ENCODE measurements around the gene PEX3. TPM values are rescaled to one million over a fixed set of nuclear protein-coding genes. Genes with fewer than 3 reads are reported as not detected.

The PEX3 gene
- total and polyA plus RNA-seq, 10 donors, result 9.0 to 21.2 (median 14.4) TPM

DNA sequence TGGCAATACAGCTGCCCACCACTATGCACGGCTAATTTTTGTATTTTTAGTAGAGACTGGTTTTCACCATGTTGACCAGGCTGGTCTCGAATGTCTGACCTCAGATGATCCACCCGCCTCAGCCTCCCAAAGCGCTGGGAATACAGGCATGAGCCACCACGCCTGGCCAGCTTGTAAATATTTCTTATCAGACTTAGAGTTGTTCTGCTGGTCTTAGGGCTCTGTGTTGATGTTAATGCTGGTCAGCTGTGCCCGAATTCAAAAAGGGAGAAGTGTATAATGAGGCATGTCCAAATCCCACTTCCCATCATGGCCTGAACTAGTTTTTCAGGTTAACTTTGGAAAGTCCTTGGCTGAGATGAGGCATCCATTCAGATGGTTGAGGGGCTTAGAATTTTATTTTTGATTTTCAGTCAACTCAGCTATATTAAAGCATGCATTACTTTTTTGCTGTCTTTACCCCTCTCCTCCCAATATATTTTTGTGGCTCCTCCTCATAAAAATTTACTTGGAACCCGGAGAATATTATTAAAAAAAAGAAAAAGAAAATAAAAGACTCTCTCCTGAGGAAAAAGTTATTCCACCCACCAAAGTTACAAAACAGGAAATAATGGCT, 47.8 kb upstream of the PEX3 start:
- Histone ChIP-seq H3K36me3 (no peaks in the 10 kb centered on the region), H3K27ac (no peak overlapping the region), H3K27me3 (replicated peaks in 1 of 7) (no peaks in the 10 kb centered on the region), H3K9me3 (no peaks in the 10 kb centered on the region), H3K4me1 (peaks cover 5 to 18% (median 12%) of the 10 kb centered on the region in 6 donors), H3K4me3 (no peak overlapping the region)
- intact Hi-C loops (cut with DNase I; ENCODE audit: low total_unique reads), result no loop called here
- no peak for DNase-seq
- TF ChIP-seq POLR2A (IDR thresholded peaks at IDR 0.05) (no peak), POLR2AphosphoS5 (IDR thresholded peaks at IDR 0.05) (no peak)
- TF ChIP-seq, protein P1, sequence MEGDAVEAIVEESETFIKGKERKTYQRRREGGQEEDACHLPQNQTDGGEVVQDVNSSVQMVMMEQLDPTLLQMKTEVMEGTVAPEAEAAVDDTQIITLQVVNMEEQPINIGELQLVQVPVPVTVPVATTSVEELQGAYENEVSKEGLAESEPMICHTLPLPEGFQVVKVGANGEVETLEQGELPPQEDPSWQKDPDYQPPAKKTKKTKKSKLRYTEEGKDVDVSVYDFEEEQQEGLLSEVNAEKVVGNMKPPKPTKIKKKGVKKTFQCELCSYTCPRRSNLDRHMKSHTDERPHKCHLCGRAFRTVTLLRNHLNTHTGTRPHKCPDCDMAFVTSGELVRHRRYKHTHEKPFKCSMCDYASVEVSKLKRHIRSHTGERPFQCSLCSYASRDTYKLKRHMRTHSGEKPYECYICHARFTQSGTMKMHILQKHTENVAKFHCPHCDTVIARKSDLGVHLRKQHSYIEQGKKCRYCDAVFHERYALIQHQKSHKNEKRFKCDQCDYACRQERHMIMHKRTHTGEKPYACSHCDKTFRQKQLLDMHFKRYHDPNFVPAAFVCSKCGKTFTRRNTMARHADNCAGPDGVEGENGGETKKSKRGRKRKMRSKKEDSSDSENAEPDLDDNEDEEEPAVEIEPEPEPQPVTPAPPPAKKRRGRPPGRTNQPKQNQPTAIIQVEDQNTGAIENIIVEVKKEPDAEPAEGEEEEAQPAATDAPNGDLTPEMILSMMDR (IDR thresholded peaks at IDR 0.05 in 8 of 11, conservative IDR thresholded peaks at IDR 0.05 in 3 of 11), result no peak
- 93 to 96% (median 95%) methylated on average over 7 of the region's 7 CpGs for WGBS, 5 donors

DNA sequence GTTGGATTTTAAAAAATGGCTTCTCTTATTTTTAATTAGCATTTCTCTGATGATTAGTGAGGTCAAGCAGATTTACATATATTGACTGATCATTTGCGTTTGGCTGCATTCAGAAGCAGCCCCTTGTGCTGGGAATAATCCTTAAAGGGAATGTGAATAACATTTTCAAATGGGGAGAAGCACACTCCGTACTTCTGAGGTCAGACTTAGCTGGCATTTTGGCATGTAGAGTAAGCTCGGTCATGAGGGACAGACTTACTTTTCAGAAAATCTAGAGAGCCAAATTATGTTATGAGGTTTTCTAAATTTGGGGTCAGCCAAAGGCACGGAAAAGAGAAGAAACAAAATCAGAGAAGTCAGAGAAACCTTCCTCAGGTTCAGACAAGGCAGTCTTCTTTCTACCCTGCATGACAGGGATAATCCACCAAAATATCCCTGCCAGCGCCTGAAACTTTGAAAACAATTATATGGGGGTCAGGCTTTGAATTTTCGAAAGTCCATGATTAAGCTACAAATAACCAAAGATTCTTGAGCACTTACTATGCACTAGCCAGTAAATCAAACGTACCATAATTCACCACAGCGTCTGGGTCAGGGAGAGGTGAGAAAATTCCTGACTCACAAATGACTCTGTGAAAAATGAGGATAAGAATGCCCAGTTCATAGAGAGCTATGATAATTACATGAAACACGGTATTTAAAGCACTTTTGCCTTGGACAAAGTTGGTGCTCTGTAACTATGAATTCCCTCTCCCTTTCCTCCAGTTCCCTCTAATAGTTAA, 45.0 kb upstream of the PEX3 start:
- Histone ChIP-seq H3K9me3 (peaks cover 0 to 6% (median 0%) of the 10 kb centered on the region in 8 donors), H3K27me3 (replicated peaks in 1 of 7) (no peaks in the 10 kb centered on the region), H3K4me1 (peaks cover 3 to 10% (median 7%) of the 10 kb centered on the region in 6 donors), H3K4me3 (no peak overlapping the region), H3K36me3 (no peaks in the 10 kb centered on the region), H3K27ac (no peak overlapping the region)
- DNase-seq, result no peak
- 83 to 92% (median 88%) methylated on average over 9 of the region's 9 CpGs for WGBS, 5 donors
- TF ChIP-seq, protein P1 (IDR thresholded peaks at IDR 0.05 in 8 of 11, conservative IDR thresholded peaks at IDR 0.05 in 3 of 11), result no peak
- TF ChIP-seq POLR2AphosphoS5 (IDR thresholded peaks at IDR 0.05) (no peak), POLR2A (IDR thresholded peaks at IDR 0.05) (no peak)
- intact Hi-C loops (cut with DNase I; ENCODE audit: low total_unique reads), result no loop called here

DNA sequence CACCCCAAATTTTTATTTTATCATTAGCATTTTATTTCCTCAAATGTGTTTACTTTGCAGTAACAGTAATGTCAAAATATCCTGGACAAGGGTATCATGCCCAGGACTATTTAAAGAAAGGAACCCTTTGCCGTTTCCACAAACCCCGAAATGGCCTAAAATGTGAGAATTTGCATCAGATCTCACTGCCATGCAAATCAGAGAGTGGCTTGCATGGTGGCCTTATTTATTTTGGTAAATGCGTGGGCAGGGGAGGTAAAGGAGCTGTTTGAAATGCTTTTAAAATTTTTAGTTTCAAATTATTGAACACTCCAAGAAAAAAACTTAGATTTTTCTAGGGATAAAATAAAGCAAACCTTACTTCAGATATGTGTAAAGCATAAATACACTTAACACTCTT, 43.9 kb upstream of the PEX3 start:
- H3K4me3 ChIP-seq, result no peak overlapping the region
- intact Hi-C loops (cut with DNase I; ENCODE audit: low total_unique reads), result no loop called here
- no peak for DNase-seq
- TF ChIP-seq, protein P1 (IDR thresholded peaks at IDR 0.05 in 8 of 11, conservative IDR thresholded peaks at IDR 0.05 in 3 of 11), result no peak
- no peaks in the 10 kb centered on the region for H3K36me3 ChIP-seq
- no peaks in the 10 kb centered on the region for H3K27me3 ChIP-seq (replicated peaks in 1 of 7)
- peaks cover 0 to 6% (median 0%) of the 10 kb centered on the region in 8 donors for H3K9me3 ChIP-seq
- WGBS, 5 donors, result 72 to 90% (median 82%) methylated on average over 3 of the region's 3 CpGs
- no peaks in the 10 kb centered on the region for H3K4me1 ChIP-seq
- no peak overlapping the region for H3K27ac ChIP-seq

DNA sequence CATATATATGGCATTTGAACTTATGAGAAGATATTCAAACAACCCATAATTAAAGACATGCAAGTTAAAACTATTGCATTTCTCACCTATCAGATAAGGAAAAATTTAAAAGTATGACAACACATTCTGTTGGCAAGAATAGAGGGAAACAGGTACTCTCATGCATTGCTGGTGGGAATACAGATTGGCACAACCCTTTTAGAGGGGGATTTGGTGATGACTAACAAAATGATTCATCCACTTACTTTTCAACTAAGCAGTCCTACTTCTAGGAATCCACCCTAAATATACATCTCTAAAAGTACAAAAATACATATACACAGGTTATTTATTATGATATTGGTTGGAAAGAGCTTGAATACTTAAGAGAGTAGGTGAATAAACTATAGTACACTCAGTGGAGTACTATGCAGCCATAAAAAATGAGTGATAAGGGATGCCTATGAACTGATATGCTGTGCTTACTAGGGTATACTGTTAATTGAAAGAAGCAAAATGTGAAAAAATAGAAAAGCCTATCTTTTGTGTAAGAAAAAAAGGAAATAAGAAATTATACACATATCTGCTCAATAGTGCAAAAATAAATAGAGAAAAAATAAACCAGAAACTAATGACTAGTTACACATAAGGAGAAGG, 42.3 kb upstream of the PEX3 start:
- no peaks in the 10 kb centered on the region for H3K36me3 ChIP-seq
- H3K27ac ChIP-seq, result no peak overlapping the region
- intact Hi-C loops (cut with DNase I; ENCODE audit: low total_unique reads), result no loop called here
- H3K4me1 ChIP-seq, result no peaks in the 10 kb centered on the region
- TF ChIP-seq, protein P1 (IDR thresholded peaks at IDR 0.05 in 8 of 11, conservative IDR thresholded peaks at IDR 0.05 in 3 of 11), result no peak
- TF ChIP-seq POLR2A (IDR thresholded peaks at IDR 0.05) (no peak), POLR2AphosphoS5 (IDR thresholded peaks at IDR 0.05) (no peak)
- no peak for DNase-seq
- H3K27me3 ChIP-seq (replicated peaks in 1 of 7), result no peaks in the 10 kb centered on the region
- H3K4me3 ChIP-seq, result no peak overlapping the region
- peaks cover 0 to 6% (median 0%) of the 10 kb centered on the region in 8 donors for H3K9me3 ChIP-seq
